OCI-LY1 (cell line): ENCODE data around the gene FNDC11.

ENCODE experiments used
- CTCF ChIP-seq: fragments of 200-600 bp; sonication (generic), shearing (Covaris generic); IDR thresholded peaks from 2 replicates; pipeline ENCODE4 v1.5.1; 2017; ENCODE audit warnings: mild to moderate bottlenecking, antibody characterized with exemption, low read length, moderate library complexity, mixed read lengths
- EZH2 ChIP-seq: fragments of 200-600 bp; sonication (generic), shearing (Covaris generic); IDR thresholded peaks from 2 replicates; pipeline ENCODE4 v1.8.0; 2017; ENCODE audit warnings: borderline replicate concordance, mixed run types, mild to moderate bottlenecking, antibody characterized with exemption, low read length, moderate library complexity, mixed read lengths

- TF ChIP-seq EZH2 (no peak), CTCF (no peak)
Observed at GRCh38 chr20:63536997-63537524, 16.9 kb upstream of the FNDC11 start, which contains the start of gene PTK6.
